Skin of body (tissue), 3 donors: Measurements from ENCODE around the gene TRAK2. TPM values are rescaled to one million over a fixed set of nuclear protein-coding genes. Genes with fewer than 3 reads are reported as not detected.

Experiments used
- DNase-seq: peaks from one replicate; lab custom pipeline; 2025; lab: John Stamatoyannopoulos, UW
- small RNA-seq: library from RNA; depleted of rRNA; stranded (forward); fragments of <200 nt; gene quantifications from one replicate; pipeline ENCODE3, GENCODE V24; 2014; ENCODE audit warnings: low replicate concordance
- total RNA-seq: library from RNA; depleted of rRNA; stranded (reverse); fragments of >200 nt; gene quantifications from one replicate; pipeline ENCODE4 v1.2.3, GENCODE V29; 2014

The TRAK2 gene
- total RNA-seq, 1 donor from 2014 or later, result 32.5 TPM

- no peak for DNase-seq
These were observed 90.1 kb downstream of the TRAK2 start for GRCh38 chr2:201361078-201361733.

- no peak for DNase-seq
These were observed 91.0 kb downstream of the TRAK2 start for GRCh38 chr2:201360256-201360655.

- no peak for DNase-seq
These were observed 92.6 kb downstream of the TRAK2 start for GRCh38 chr2:201358684-201359083.

- peak; percentile 79 for DNase-seq
These were observed 94.0 kb downstream of the TRAK2 start, which contains the start of gene FLACC1 for GRCh38 chr2:201357221-201357620. Gene FLACC1, minus strand, starts transcription at chr2:201357345. Its CDS starts 5,941 bp downstream, at chr2:201351404.

- peak; percentile 38 for DNase-seq
These were observed 98.1 kb downstream of the TRAK2 start for GRCh38 chr2:201353116-201353515.

GRCh38 chr2:201350879-201351278, 100.4 kb downstream of the TRAK2 start:
- no peak for DNase-seq

GRCh38 chr2:201349601-201350000, 101.7 kb downstream of the TRAK2 start:
- no peak for DNase-seq

GRCh38 chr2:201348758-201349157, 102.5 kb downstream of the TRAK2 start:
- no peak for DNase-seq

- DNase-seq, result no peak
These were observed 104.1 kb downstream of the TRAK2 start for GRCh38 chr2:201347138-201347537.

- DNase-seq, result no peak
These were observed 105.5 kb downstream of the TRAK2 start for GRCh38 chr2:201345625-201346213.

GRCh38 chr2:201344663-201345366, 106.4 kb downstream of the TRAK2 start:
- no peak for DNase-seq

GRCh38 chr2:201343559-201343958, 107.7 kb downstream of the TRAK2 start:
- no peak for DNase-seq

GRCh38 chr2:201342923-201343322, 108.3 kb downstream of the TRAK2 start:
- DNase-seq, result no peak

GRCh38 chr2:201329409-201329808, 121.8 kb downstream of the TRAK2 start:
- no peak for DNase-seq

- DNase-seq, result no peak
These were observed 123.6 kb downstream of the TRAK2 start for GRCh38 chr2:201327678-201328077.

Small RNA genes lying within 50 kb of the gene (small RNA-seq; reads per million reads assigned to genes)
- gene RF00019, result not detected

Other genes starting within 250 kb of the TRAK2 start
- gene CASP8, start 190.9 kb downstream of the TRAK2 start, total RNA-seq, result 17.0 TPM
- 2.9 TPM for gene FLACC1, start 94.1 kb downstream of the TRAK2 start, total RNA-seq
- 58.0 TPM for gene STRADB, start 282 bp upstream of the TRAK2 start, total RNA-seq
- 48.2 TPM for gene TMEM237, start 192.0 kb upstream of the TRAK2 start, total RNA-seq
- gene MPP4, start 247.2 kb upstream of the TRAK2 start, total RNA-seq, result 0.59 TPM